Pancreas (tissue), 10 donors: ENCODE results near the gene RNF11. TPM values are rescaled to one million over a fixed set of nuclear protein-coding genes. Genes with fewer than 3 reads are reported as not detected.

ENCODE experiments used
- ATAC-seq, 4 donors: fragments of 200-7000 bp; cut with Tn5 transposase; one replicate each; pipeline versions ENCODE4 v1.8.0 to v1.9.1; 2020; ENCODE audit warnings: mild to moderate bottlenecking in 4 of 4, moderate library complexity in 4 of 4
- DNase-seq, 6 donors: peaks; one replicate each; pipeline ENCODE4 v3.0.0-alpha.2; 2020
- FAIRE-seq: peaks from 2 replicates; lab custom pipeline; 2012; peaks lifted over from hg19 to GRCh38; lab: Jason Lieb, UNC
- H3K27ac ChIP-seq, 4 donors: fragments of 200-600 bp; sonication (generic); 1 replicate in 3 of 4; 2 replicates in 1 of 4; pipeline versions ENCODE4 v1.5.0 to v1.8.0; 2020
- H3K27me3 ChIP-seq, 4 donors: fragments of 200-600 bp; one replicate each; pipeline ENCODE4 v1.8.0; 2021
- H3K36me3 ChIP-seq, 3 donors: fragments of 200-600 bp; sonication (generic) in 1 of 3; one replicate each; pipeline versions ENCODE4 v1.5.0 to v1.8.0; 2020 to 2021
- H3K4me1 ChIP-seq, 3 donors: fragments of 200-600 bp; one replicate each; pipeline ENCODE4 v1.8.0; 2021
- H3K4me3 ChIP-seq, 4 donors: fragments of 200-600 bp; sonication (generic) in 2 of 4; one replicate each; pipeline versions ENCODE4 v1.5.0 to v1.8.0; 2020 to 2021
- H3K9me3 ChIP-seq, 4 donors: fragments of 200-600 bp; one replicate each; pipeline ENCODE4 v1.8.0; 2021
- WGBS, 2 donors: extraction: QIAGEN DNeasy Blood & Tissue Kit; methylation state at CpG; one replicate each; pipeline ENCODE4 v1.1.7; 2013; 5-methylcytosine and 5-hydroxymethylcytosine counted together
- intact Hi-C, 3 donors: fragments of 100-400 bp; cut with DNase I; formaldehyde crosslinking; loops; one replicate each; pipeline versions ENCODE4 v1.11.1 to v1.14.2; 2022
- polyA plus RNA-seq, 2 donors: library from polyadenylated mRNA; stranded (reverse); fragments of 200-250 nt; gene quantifications; one replicate each; pipeline ENCODE4 v1.2.3, GENCODE V29; 2013
- total RNA-seq, 6 donors: library from RNA; stranded (reverse); fragmentation: NEBNext Ultra II Directional in 4 of 6; extraction: Animal tissue kit (Norgen Biotek cat#: 25700) in 4 of 6; gene quantifications; one replicate each; pipeline versions ENCODE4 v1.2.1 to v1.2.4, GENCODE V29; 2021 to 2023
- TF ChIP-seq, protein P1 (sequence below), 4 donors: fragments of 200-600 bp; sonication (generic) in 3 of 4; IDR thresholded peaks; one replicate each; pipeline versions ENCODE4 v1.5.0 to v1.8.0; 2021; ENCODE audit warnings: antibody characterized with exemption in 4 of 4
- donor health status: healthy with polysubstance abuse.
- donor health status: DM: no; HTN: no; CAD: no; lungs with moderate emphysema.
- donor health status: DM: no; HTN: no; CAD: no.
- donor health status: control.
- donor health status: control.
- donor health status: Bipolar disorder and iron deficiency.
- donor health status: DM: yes; HTN: yes; CAD: no.
- donor health status: DM: no; HTN: no; CAD: no.
- donor health status: DM: no; HTN: no; CAD: no.
- donor health status: DM: yes; HTN: yes; CAD: no.

Gene RNF11, protein sequence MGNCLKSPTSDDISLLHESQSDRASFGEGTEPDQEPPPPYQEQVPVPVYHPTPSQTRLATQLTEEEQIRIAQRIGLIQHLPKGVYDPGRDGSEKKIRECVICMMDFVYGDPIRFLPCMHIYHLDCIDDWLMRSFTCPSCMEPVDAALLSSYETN
- total RNA-seq: 10 to 100 TPM; 25.3 to 51.8 (median 30.7) TPM
- 10 to 100 TPM; 19.8 to 39.5 TPM for polyA plus RNA-seq

DNA sequence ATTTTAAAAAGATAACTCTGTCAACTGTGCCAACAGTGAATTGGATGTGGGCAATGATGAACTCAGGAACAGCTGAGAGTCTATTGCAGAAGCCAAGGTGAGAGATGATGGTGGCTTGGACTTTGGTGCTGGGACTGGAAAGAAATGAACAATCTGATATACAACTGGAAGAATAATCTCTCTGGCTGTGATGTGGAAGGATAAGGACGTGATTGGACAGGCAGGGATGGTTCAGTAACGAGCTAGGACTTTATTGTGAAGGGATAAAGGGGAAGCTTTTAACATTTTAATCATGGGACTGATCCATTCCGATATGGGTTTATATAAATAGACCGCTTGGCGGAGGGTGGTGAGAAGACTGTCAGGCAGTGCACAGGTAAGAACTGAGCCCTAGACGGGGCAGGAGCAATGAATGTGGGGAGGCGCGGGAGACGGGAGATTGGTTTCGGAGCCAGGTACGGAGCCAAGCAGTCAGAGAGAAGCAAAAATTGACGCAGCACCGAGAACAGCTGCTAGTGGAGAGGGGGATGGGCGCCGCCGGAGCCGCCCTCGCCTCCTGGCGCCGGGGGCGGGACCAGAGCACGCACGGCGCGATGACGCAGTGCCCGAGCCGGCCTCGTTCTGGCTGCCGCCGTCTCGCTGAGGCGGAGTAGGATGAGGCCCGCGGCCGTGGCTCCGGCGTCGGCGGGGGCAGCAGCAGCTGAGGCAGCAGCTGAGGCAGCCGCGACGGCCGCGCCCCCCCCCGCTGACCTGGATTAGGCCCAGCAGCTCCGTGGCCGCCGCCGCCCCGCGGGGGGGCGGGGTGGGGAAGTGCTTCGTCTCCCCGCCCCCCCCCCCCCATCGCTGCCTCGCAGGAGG, at the start of gene RNF11:
TSS of gene RNF11 (plus strand) at position 601 of the 858 bp plus-strand sequence. CDS start 484 bp downstream, outside the sequence.
- Histone ChIP-seq H3K9me3 (no peaks in the 10 kb centered on the region), H3K27me3 (no peaks in the 10 kb centered on the region), H3K36me3 (no peaks in the 10 kb centered on the region), H3K27ac (peak within 1 kb of the TSS; percentile 87 to 94 (median 91)), H3K4me1 (peaks cover 0 to 22% (median 15%) of the 10 kb centered on the region in 3 donors), H3K4me3 (peak within 1 kb of the TSS; percentile 66 to 91 (median 74))
- intact Hi-C loops: no loop called here
- ATAC-seq (peak; percentile 94 to 97 (median 96)), FAIRE-seq (no peak), DNase-seq (peak; percentile 91 to 97 (median 94))
- 0 to 1% methylated on average over 15 to 54 of the region's 57 CpGs for WGBS, 2 donors
- TF ChIP-seq, protein P1, sequence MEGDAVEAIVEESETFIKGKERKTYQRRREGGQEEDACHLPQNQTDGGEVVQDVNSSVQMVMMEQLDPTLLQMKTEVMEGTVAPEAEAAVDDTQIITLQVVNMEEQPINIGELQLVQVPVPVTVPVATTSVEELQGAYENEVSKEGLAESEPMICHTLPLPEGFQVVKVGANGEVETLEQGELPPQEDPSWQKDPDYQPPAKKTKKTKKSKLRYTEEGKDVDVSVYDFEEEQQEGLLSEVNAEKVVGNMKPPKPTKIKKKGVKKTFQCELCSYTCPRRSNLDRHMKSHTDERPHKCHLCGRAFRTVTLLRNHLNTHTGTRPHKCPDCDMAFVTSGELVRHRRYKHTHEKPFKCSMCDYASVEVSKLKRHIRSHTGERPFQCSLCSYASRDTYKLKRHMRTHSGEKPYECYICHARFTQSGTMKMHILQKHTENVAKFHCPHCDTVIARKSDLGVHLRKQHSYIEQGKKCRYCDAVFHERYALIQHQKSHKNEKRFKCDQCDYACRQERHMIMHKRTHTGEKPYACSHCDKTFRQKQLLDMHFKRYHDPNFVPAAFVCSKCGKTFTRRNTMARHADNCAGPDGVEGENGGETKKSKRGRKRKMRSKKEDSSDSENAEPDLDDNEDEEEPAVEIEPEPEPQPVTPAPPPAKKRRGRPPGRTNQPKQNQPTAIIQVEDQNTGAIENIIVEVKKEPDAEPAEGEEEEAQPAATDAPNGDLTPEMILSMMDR (IDR thresholded peaks at IDR 0.05): no peak

DNA sequence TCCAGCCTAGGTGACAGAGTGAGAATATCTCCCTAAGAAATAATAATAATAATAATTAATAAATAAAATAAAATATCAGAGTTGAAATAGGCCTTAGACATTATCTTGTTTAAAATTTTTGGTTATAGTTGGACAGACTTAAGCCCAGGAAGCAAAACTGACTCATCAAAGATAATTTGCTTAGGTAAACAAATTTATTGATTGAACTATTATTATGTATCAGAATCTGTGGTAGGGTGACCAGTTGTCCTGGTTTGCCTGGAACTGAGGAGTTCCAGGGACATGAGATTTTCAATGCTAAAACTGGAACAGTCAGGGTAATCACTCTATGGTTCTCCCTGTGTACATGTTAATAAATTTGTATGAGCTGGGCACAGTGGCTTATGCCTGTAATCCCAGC, 47.8 kb upstream of the RNF11 start:
- Histone ChIP-seq H3K27ac (no peak overlapping the region), H3K4me1 (no peaks in the 10 kb centered on the region), H3K27me3 (no peaks in the 10 kb centered on the region), H3K4me3 (no peak overlapping the region), H3K9me3 (no peaks in the 10 kb centered on the region), H3K36me3 (no peaks in the 10 kb centered on the region)
- DNase-seq: no peak
- TF ChIP-seq, protein P1 (IDR thresholded peaks at IDR 0.05): no peak
- no peak for FAIRE-seq
- peak in 1 of 4 donors; percentile 34 for ATAC-seq
- intact Hi-C loops: loop anchor here in 1 of 3 donors (10.0 kb wide), 1 partner anchor 413 kb away; no protein-coding TSS in a partner anchor

DNA sequence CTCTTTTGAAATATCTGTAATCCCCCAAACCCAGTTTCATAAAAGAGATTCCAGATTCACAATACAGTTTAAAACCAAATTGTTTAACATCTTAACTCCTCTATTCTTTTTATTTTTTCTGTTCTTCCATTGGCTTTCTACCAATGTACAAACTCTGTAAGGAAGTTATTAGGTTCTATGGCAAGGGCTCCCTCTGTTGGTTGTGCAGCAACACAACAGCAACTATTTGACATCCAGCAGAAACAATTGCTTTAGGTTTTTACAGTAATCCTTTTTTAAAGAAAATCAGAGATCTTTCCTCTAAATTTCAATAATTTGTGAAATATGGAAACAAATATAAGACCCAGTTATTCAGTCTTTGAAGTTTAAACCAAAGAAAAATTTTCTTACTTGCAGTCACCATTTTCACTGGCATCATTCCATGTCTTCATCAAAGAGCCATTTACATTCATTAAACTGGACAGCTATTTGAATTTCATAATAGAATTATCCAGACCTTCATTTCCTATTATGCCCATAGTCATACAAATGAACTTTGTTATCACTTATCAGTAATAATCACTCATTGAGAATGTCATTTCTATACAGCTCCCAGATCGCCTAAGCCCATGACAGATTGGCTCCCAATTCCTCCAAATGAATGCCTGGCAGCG, 46.5 kb upstream of the RNF11 start:
- no peaks in the 10 kb centered on the region for H3K27me3 ChIP-seq
- intact Hi-C loops: loop anchor here in 1 of 3 donors (10.0 kb wide), 1 partner anchor 415 kb away; no protein-coding TSS in a partner anchor
- 26 to 32% methylated on average over 2 of the region's 2 CpGs for WGBS, 2 donors
- no peaks in the 10 kb centered on the region for H3K36me3 ChIP-seq
- ATAC-seq (peak; percentile 56 to 89 (median 84)), FAIRE-seq (peak; percentile 97), DNase-seq (peak in 3 of 6 donors; percentile 9 to 41 (median 30))
- H3K27ac ChIP-seq: no peak overlapping the region
- no peaks in the 10 kb centered on the region for H3K4me1 ChIP-seq
- H3K9me3 ChIP-seq: no peaks in the 10 kb centered on the region
- H3K4me3 ChIP-seq: no peak overlapping the region
- TF ChIP-seq, protein P1 (IDR thresholded peaks at IDR 0.05): peak; percentile 51 to 79 (median 64)

DNA sequence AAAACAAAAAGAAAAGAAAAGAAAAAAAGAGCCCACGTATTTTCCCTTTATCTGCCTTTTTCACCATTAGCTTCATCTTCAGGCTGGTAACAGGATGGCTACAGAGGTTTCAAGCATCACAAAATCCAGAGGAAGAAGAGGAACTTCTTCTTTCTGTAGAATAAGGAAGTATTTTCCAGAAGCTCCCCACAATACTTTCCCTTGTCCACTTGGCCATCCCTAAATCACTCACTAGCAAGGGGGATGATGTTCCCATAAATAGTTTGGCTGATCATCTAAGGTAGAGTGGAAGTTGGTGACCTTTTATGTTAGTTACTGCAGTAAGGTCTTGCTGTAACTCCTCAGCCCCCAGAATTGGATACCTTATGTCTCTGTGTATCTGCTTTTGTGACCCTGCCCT, 45.1 kb upstream of the RNF11 start:
- TF ChIP-seq, protein P1 (IDR thresholded peaks at IDR 0.05): no peak
- WGBS, 2 donors: 40 to 65% methylated on average over 1 of the region's 1 CpG
- no peak overlapping the region for H3K4me3 ChIP-seq
- ATAC-seq (no peak), DNase-seq (no peak), FAIRE-seq (no peak)
- no peak overlapping the region for H3K27ac ChIP-seq
- intact Hi-C loops: no loop called here
- H3K36me3 ChIP-seq: no peaks in the 10 kb centered on the region
- no peaks in the 10 kb centered on the region for H3K9me3 ChIP-seq
- H3K4me1 ChIP-seq: no peaks in the 10 kb centered on the region
- H3K27me3 ChIP-seq: no peaks in the 10 kb centered on the region
